Measurements from ENCODE around the gene GTSE1.

DNA sequence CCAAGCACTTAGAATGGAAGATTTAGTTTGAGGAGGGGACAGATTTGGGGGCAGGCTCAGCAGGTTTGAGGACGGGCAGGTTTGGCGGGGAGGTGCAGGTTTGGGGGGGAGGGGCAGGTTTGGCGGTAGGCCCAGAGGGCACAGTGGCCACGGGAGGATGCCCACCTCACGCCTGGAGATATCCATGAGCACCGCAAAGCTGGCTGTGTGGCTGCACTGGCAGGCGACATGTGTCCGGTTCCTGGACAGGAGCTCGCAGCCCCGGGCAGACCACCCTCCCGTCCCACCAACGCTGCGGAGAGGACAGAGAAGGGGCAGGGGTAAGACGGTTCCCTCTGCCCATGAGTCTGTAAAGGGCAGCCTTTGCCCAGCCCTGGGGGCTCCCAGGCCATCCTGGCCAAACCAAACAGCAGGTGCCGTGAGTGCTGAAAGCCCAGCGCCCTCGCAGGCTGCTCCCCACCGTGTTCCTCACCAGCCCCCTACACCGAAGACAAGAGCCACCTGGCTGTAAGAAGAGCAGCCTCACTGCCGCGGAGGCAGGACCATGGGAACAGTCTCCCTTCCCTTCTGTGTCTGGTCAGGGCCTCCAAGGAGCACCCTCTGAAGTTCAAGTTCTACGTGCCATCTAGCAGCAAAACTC lies 81.9 kb downstream of the GTSE1 start:
- TF ChIP-seq, protein P1, sequence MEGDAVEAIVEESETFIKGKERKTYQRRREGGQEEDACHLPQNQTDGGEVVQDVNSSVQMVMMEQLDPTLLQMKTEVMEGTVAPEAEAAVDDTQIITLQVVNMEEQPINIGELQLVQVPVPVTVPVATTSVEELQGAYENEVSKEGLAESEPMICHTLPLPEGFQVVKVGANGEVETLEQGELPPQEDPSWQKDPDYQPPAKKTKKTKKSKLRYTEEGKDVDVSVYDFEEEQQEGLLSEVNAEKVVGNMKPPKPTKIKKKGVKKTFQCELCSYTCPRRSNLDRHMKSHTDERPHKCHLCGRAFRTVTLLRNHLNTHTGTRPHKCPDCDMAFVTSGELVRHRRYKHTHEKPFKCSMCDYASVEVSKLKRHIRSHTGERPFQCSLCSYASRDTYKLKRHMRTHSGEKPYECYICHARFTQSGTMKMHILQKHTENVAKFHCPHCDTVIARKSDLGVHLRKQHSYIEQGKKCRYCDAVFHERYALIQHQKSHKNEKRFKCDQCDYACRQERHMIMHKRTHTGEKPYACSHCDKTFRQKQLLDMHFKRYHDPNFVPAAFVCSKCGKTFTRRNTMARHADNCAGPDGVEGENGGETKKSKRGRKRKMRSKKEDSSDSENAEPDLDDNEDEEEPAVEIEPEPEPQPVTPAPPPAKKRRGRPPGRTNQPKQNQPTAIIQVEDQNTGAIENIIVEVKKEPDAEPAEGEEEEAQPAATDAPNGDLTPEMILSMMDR (conservative IDR thresholded peaks at IDR 0.05; ENCODE audit: low read depth, low read length), result no peak
- no peak for TF ChIP-seq EZH2 (IDR thresholded peaks at IDR 0.05; ENCODE audit: borderline replicate concordance, low read depth, low read length, poor library complexity, severe bottlenecking)

All from A673 (cell line).